Measurements from ENCODE around the gene GMDS. TPM values are rescaled to one million over a fixed set of nuclear protein-coding genes. Genes with fewer than 3 reads are reported as not detected.

Gene GMDS
- total and polyA plus RNA-seq, 2 donors (not counting 1 experiment from before 2014, with no cell fraction given), result 11.5 to 16.4 TPM

DNA sequence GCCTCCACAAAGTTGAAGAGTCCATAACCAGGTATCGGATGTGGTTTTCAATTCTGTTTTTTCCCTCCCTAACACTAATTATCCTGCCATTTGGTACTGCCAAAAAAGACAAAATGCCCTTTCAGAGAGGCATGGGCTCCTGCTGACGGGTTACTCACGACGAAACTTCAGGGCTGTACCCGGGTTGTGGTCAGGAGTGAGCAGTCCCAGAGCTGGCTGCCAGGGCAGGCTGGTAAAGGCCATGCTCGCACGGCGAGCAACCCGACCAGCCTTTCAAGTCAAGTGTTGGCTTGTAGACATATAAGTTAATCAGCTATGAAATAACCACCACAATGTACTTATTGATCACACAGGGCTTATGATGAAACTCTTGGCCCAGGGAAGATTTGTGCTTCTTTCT lies 483.2 kb downstream of the GMDS start:
- TF ChIP-seq, protein P1, sequence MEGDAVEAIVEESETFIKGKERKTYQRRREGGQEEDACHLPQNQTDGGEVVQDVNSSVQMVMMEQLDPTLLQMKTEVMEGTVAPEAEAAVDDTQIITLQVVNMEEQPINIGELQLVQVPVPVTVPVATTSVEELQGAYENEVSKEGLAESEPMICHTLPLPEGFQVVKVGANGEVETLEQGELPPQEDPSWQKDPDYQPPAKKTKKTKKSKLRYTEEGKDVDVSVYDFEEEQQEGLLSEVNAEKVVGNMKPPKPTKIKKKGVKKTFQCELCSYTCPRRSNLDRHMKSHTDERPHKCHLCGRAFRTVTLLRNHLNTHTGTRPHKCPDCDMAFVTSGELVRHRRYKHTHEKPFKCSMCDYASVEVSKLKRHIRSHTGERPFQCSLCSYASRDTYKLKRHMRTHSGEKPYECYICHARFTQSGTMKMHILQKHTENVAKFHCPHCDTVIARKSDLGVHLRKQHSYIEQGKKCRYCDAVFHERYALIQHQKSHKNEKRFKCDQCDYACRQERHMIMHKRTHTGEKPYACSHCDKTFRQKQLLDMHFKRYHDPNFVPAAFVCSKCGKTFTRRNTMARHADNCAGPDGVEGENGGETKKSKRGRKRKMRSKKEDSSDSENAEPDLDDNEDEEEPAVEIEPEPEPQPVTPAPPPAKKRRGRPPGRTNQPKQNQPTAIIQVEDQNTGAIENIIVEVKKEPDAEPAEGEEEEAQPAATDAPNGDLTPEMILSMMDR (IDR thresholded peaks at IDR 0.05), result no peak
- Histone ChIP-seq H3K27me3 (replicated peaks in 1 of 4; ENCODE audit: control extremely low read depth in 1 of 4, control insufficient read depth in 3 of 4, insufficient read depth in 4 of 4, low read length in 3 of 4) (no peaks in the 10 kb centered on the region), H3K36me3 (replicated peaks in 1 of 2; ENCODE audit: control extremely low read depth in 1 of 2, control insufficient read depth in 1 of 2, extremely low read depth in 1 of 2, insufficient read depth in 2 of 2, low read length in 1 of 2) (no peaks in the 10 kb centered on the region), H3K4me3 (ENCODE audit: control extremely low read depth in 1 of 5, extremely low read depth in 1 of 5, insufficient read depth in 1 of 5, low read depth in 2 of 5, low read length in 4 of 5) (no peak overlapping the region), H3K4me1 (ENCODE audit: control insufficient read depth in 2 of 2, insufficient read depth in 2 of 2, low read length in 2 of 2) (no peaks in the 10 kb centered on the region), H2AFZ (ENCODE audit: insufficient read depth, low read depth, low read length, poor library complexity, severe bottlenecking) (no peak overlapping the region), H4K20me1 (ENCODE audit: control insufficient read depth, insufficient read depth, low read length, poor library complexity, severe bottlenecking) (no peaks in the 10 kb centered on the region), H3K9ac (ENCODE audit: low read length) (no peak overlapping the region), H3K27ac (ENCODE audit: low read length in 2 of 2) (no peak overlapping the region), H3K79me2 (ENCODE audit: control insufficient read depth, insufficient read depth, low read length) (no peaks in the 10 kb centered on the region), H3K4me2 (replicated peaks; ENCODE audit: low read depth, low read length, poor library complexity, severe bottlenecking) (no peak overlapping the region), H3K9me3 (ENCODE audit: control extremely low read depth in 1 of 3, control insufficient read depth in 2 of 3, insufficient read depth in 1 of 3, low read length in 2 of 3) (no peaks in the 10 kb centered on the region)
- intact Hi-C loops (cut with micrococcal nuclease), result no loop called here
- no peak for DNase-seq
- 100% methylated on average over 5 of the region's 9 CpGs for WGBS (ENCODE audit: insufficient coverage)
- H3K27me3 Mint-ChIP-seq, result no peaks in the 10 kb centered on the region
- no peak overlapping the region for H3K27ac Mint-ChIP-seq
- no peak for ATAC-seq (ENCODE audit: low read depth)
- CTCF ChIA-PET, result no interaction called here
- POLR2A ChIA-PET, result no interaction called here
- no peaks in the 10 kb centered on the region for H3K4me1 Mint-ChIP-seq
- H3K4me3 Mint-ChIP-seq, result no peak overlapping the region
- no peaks in the 10 kb centered on the region for H3K9me3 Mint-ChIP-seq (ENCODE audit: insufficient read depth)

DNA sequence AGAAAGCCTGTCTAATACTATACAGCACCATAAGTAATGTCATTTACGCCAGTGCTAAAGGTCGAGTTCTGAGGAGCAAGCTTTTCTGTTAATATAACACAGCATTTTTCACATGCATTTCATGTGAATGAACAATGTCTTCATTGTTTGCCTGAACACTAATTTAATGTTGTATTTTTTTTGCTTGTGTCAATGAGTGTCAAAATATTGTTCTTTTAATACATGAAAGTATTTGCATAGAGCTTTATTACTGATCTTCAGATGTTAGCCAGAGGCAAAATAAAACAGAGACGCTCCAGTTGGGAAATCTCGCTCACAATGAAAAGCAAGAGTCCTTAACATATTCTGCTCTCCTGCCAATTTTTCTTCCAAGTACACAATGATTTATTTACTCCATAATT lies 483.9 kb downstream of the GMDS start:
- WGBS (ENCODE audit: insufficient coverage), result no CpG with 5 or more reads among the region's 4 CpGs
- POLR2A ChIA-PET, result no interaction called here
- TF ChIP-seq, protein P1 (IDR thresholded peaks at IDR 0.05), result no peak
- TF ChIP-seq EZH2 (IDR thresholded peaks at IDR 0.05; ENCODE audit: borderline replicate concordance, insufficient read depth, low read depth, low read length, poor library complexity, severe bottlenecking), result no peak
- DNase-seq, result no peak
- Histone ChIP-seq H3K9ac (ENCODE audit: low read length) (no peak overlapping the region), H3K79me2 (ENCODE audit: control insufficient read depth, insufficient read depth, low read length) (no peaks in the 10 kb centered on the region), H3K27me3 (replicated peaks in 1 of 4; ENCODE audit: control extremely low read depth in 1 of 4, control insufficient read depth in 3 of 4, insufficient read depth in 4 of 4, low read length in 3 of 4) (no peaks in the 10 kb centered on the region), H3K9me3 (ENCODE audit: control extremely low read depth in 1 of 3, control insufficient read depth in 2 of 3, insufficient read depth in 1 of 3, low read length in 2 of 3) (no peaks in the 10 kb centered on the region), H3K27ac (ENCODE audit: low read length in 2 of 2) (no peak overlapping the region), H4K20me1 (ENCODE audit: control insufficient read depth, insufficient read depth, low read length, poor library complexity, severe bottlenecking) (no peaks in the 10 kb centered on the region), H2AFZ (ENCODE audit: insufficient read depth, low read depth, low read length, poor library complexity, severe bottlenecking) (no peak overlapping the region), H3K36me3 (replicated peaks in 1 of 2; ENCODE audit: control extremely low read depth in 1 of 2, control insufficient read depth in 1 of 2, extremely low read depth in 1 of 2, insufficient read depth in 2 of 2, low read length in 1 of 2) (no peaks in the 10 kb centered on the region), H3K4me2 (replicated peaks; ENCODE audit: low read depth, low read length, poor library complexity, severe bottlenecking) (no peak overlapping the region), H3K4me3 (ENCODE audit: control extremely low read depth in 1 of 5, extremely low read depth in 1 of 5, insufficient read depth in 1 of 5, low read depth in 2 of 5, low read length in 4 of 5) (no peak overlapping the region), H3K4me1 (ENCODE audit: control insufficient read depth in 2 of 2, insufficient read depth in 2 of 2, low read length in 2 of 2) (no peaks in the 10 kb centered on the region)
- no peak overlapping the region for H3K27ac Mint-ChIP-seq
- H3K4me3 Mint-ChIP-seq, result no peak overlapping the region
- H3K9me3 Mint-ChIP-seq (ENCODE audit: insufficient read depth), result no peaks in the 10 kb centered on the region
- no peaks in the 10 kb centered on the region for H3K27me3 Mint-ChIP-seq
- H3K4me1 Mint-ChIP-seq, result no peaks in the 10 kb centered on the region
- intact Hi-C loops (cut with micrococcal nuclease), result no loop called here
- ATAC-seq (ENCODE audit: low read depth), result no peak
- CTCF ChIA-PET, result no interaction called here
